HG03469 (cell line): Measurements from ENCODE around the gene GALNT3.

ENCODE experiments used
- ATAC-seq: cut with Tn5 transposase; IDR thresholded peaks from one replicate; pipeline ENCODE4 v1.9.1; 2021; ENCODE audit warnings: mild to moderate bottlenecking, moderate library complexity, moderate number of reproducible peaks; ENCODE audit not compliant: unreplicated experiment

Gene GALNT3

GRCh38 chr2:165793779-165794535 lies at the start of gene GALNT3:
GALNT3 (minus strand) TSS chr2:165794247; CDS start chr2:165770700, 23,547 bp downstream.
- ATAC-seq = peak; percentile 8

DNA sequence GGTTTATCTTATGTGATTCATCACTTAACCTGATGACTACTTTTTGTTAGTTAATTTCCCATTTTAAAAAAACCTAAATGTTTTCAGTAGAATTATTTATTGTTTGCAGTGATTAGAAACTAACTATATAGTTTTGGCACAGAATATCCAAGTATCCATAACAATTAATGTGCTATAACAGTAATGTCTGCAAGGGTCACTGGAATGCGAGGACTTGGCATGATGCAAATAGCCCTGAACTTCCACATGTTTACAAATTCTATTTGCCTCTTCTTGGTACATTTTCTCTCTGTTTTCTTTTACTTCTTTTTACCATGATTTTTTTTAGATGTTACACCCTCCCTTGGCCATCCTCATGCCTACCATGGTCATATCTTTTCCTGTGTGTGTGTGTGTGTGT lies 49.3 kb upstream of the GALNT3 start:
- no peak for ATAC-seq

GRCh38 chr2:165840333-165840958 lies 46.4 kb upstream of the GALNT3 start:
- ATAC-seq = no peak

- ATAC-seq = no peak
Observed at GRCh38 chr2:165839610-165840009, 45.6 kb upstream of the GALNT3 start.

DNA sequence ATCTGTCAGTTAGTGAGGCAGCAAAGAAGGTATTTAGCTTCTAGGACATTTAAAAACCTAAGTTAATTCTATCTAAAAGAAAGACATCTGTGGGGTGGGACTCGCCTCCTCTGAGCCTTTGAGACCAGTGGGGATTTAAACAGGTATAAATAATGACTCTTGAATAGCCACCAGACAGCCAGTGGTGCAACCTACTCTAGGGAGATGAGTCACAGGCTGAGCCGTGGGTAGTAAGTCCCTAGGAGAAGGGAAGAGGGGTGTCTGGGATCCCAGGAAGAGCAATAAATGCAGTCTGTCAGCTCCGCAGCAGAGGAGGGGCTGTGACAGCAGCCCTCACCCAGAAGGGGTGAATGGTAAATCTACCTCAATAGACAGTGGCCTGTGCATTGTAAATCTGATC lies 43.1 kb upstream of the GALNT3 start:
- ATAC-seq = no peak

- ATAC-seq = no peak
Observed at GRCh38 chr2:165835363-165835762, 41.3 kb upstream of the GALNT3 start.

- ATAC-seq = no peak
Observed at GRCh38 chr2:165833156-165833555, 39.1 kb upstream of the GALNT3 start.

DNA sequence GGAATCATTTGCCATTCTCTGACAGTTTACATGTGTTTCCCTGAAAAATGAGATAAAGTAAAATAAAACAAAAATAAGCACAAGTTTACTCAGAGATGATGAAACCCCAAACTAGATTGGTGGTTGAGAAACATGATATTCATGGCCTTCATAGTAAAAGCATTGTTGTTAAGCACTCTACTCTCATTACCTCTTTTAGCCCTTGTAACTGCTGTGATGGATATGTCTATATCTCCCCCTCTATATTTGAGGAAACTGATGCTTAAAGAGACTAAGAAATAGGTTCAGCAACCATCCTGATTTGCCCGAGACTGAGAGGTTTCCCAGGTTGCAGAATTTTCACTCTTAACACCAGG lies 33.9 kb upstream of the GALNT3 start:
- no peak for ATAC-seq

- ATAC-seq = peak; percentile 54
Observed at GRCh38 chr2:165827016-165827920, 33.2 kb upstream of the GALNT3 start.

- ATAC-seq = no peak
Observed at GRCh38 chr2:165825041-165825440, 31.0 kb upstream of the GALNT3 start.

- no peak for ATAC-seq
Observed at GRCh38 chr2:165820296-165820695, 26.2 kb upstream of the GALNT3 start.

DNA sequence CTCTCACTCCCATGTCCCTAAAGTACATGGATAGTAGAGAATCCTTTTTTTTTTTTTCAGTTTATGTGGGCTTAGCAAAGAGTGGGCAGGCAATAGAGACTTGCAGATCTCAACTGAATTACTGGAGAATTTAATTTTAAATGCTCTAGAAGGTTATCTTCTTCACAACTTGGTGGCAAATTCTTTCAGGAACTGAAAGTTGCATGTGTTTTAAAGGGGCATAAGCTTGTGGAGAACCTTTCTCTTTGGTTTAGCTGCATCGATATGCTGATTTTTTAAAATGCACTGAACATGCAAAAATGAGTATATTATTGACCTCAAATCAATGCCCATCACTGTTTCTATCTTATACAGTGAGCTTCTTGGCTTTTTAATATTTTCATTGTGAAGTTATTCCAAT lies 24.9 kb upstream of the GALNT3 start:
- no peak for ATAC-seq

DNA sequence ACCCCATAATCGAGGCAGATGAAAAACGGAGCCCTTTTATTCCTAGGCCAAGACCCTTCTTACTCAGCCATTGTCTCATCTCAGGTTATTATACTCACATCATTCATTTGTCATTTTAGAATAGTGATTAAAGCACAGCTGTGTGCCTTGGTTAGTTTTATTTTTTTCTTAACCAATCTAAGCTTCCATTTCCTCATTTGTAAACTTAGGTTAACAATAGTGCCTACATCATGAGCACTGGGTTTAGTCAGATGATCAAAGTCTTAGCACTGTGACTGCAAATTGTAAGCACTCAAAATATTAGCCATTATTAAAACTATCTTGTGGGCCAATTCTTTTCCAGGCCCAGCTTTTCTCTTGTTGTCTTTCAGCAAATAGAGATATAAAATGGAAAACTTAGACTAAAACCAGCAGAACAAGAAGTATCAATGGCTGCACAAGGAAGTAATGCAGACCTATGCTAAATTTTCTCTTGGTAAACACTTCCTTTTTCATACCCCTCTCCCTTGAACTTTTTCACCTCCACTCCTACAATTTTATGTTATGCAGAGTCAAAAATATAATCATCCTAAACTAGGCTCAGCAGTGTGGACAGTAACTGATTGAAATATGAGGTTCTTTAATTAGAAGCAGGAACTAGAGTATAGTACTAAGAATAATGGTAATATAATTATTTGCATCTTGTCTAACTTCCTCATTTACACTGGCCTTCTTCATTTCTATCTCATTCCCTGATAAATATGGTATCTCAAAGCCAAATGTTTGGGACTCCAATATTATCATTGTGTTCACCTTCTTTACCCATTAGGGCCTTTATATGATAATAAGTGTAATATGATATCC lies 21.5 kb upstream of the GALNT3 start:
- peak; percentile 72 for ATAC-seq

DNA sequence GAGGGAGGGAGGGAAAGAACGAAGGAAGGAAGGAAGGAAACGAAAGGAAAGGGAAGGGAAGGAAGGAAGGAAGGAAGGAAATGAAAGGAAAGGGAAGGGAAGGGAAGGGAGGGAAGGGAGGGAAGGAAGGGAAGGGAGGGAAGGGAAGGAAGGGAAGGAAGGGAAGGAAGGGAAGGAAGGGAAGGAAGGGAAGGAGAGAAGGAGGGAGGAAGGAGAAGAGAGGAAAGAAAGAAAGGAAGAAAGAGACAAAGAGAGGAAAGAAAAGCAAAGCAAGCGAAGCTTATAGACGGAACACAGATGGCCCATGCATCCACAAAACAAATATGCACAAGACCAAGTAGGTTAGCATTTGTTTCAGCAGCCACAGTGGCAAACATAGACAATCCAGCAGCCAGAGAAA lies 20.4 kb upstream of the GALNT3 start:
- ATAC-seq = no peak

DNA sequence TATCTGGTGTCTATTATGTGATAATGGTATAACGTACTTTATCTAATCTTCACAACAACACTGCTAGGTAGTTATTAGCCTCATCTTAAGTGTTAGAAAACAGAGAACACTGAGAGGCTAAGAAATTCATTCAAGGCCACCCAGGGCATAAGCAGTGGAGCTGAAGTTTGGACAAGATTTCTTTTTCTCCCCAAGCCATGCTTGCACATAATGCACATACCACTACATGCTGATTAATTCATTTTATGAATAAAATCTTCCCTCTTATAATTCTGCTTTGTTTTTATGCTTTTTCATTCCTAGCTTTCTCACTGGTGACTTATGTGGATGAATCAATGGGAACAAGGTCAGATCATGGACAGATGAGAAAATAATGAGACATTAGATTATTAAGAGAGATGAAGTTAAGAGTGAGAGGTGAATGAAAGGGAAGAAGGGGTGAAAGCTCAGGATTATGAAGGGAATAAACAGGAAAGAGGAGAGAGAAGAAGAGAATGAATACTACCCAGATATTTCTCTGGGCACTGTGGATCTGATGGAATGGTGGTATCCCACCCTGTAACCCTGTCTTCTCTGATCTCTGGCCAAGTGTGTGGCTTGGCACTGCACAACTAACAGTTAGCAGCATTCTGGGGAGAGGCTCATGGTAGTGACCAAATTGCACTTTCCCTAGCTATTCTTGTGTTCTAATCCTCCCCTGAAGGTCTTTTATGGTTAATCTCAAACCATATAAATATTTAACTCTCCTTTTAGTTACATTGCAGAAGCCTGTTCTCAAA lies 17.7 kb upstream of the GALNT3 start:
- no peak for ATAC-seq

- ATAC-seq = no peak
Observed at GRCh38 chr2:165810418-165810817, 16.4 kb upstream of the GALNT3 start.

DNA sequence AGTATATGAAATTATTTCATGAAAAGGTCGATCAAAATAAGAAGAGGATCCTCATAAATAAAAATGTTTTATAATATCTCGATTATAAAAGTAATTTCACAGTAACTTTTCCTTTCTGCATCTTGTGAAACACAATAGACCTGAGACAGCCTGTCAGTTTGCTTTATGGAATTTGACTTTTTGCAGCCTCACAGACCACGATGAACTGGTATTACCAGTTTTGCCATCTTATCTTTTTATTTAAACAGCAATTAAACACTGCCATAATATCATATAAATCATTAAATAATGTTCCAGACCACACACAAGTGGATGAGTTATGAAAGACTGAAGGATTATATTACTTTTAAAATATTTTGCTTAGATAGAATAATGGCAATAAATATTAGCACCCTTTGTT lies 10.7 kb upstream of the GALNT3 start:
- no peak for ATAC-seq

DNA sequence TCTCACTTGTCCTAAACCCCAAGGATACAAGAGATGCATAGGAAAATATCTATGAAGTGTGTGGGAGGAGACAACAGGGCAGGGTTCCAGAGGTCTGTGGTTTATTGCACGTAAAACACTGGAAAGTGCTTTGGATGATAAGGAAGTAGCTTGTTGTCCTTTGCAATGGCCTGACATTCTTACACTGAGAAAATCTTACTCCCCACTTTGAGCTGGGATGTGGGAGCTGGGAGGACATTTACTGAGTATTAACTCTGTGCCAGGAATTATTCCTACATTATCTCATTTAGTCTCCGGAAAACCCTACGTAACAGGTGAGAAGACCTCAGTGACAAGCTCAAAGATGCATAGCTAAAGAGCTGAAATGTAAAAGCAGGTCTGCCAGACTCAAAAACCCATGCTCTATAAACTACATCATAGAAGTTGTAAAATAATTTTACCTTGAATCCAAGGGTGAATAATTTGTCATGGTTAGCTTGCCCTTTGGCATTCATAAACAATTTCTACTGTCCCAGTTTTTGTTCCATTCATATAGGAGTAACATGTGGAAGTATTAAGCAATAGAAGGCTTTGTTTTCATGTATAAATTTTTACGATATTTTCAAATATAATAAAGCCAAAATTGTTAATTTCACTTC lies 9.2 kb upstream of the GALNT3 start:
- no peak for ATAC-seq

GRCh38 chr2:165801176-165801575 lies 7.1 kb upstream of the GALNT3 start:
- ATAC-seq = no peak
